Mucosa of rectum (tissue), 2 donors: ENCODE data around the gene CATSPERB.

Source experiments
- H3K27ac ChIP-seq, 2 donors: one replicate each; pipeline ENCODE4 v1.7.0; 2013; ENCODE audit warnings: inconsistent platforms in 2 of 2, low read depth in 2 of 2, low read length in 2 of 2
- H3K27me3 ChIP-seq, 2 donors: one replicate each; pipeline ENCODE4 v1.7.0; 2013; ENCODE audit warnings: low read length in 2 of 2; ENCODE audit not compliant: control insufficient read depth in 2 of 2, insufficient read depth in 2 of 2
- H3K36me3 ChIP-seq, 2 donors: one replicate each; pipeline ENCODE4 v1.7.0; 2013; ENCODE audit warnings: low read length in 2 of 2; ENCODE audit not compliant: control insufficient read depth in 2 of 2, insufficient read depth in 2 of 2
- H3K4me1 ChIP-seq, 2 donors: one replicate each; pipeline ENCODE4 v1.7.0; 2013; ENCODE audit warnings: low read length in 2 of 2, mild to moderate bottlenecking in 1 of 2; ENCODE audit not compliant: control insufficient read depth in 2 of 2, insufficient read depth in 2 of 2
- H3K4me3 ChIP-seq, 2 donors: one replicate each; pipeline ENCODE4 v1.7.0; 2013; ENCODE audit warnings: low read length in 2 of 2
- H3K9ac ChIP-seq, 2 donors: one replicate each; pipeline ENCODE4 v1.7.0; 2013; ENCODE audit warnings: low read length in 2 of 2, low read depth in 1 of 2, mild to moderate bottlenecking in 1 of 2
- H3K9me3 ChIP-seq, 2 donors: one replicate each; pipeline ENCODE4 v1.7.0; 2013; ENCODE audit warnings: low read length in 2 of 2; ENCODE audit not compliant: control insufficient read depth in 2 of 2
- donor health status: healthy.
- donor health status: Normal muscosa, but diverticular disease.

CATSPERB gene, protein sequence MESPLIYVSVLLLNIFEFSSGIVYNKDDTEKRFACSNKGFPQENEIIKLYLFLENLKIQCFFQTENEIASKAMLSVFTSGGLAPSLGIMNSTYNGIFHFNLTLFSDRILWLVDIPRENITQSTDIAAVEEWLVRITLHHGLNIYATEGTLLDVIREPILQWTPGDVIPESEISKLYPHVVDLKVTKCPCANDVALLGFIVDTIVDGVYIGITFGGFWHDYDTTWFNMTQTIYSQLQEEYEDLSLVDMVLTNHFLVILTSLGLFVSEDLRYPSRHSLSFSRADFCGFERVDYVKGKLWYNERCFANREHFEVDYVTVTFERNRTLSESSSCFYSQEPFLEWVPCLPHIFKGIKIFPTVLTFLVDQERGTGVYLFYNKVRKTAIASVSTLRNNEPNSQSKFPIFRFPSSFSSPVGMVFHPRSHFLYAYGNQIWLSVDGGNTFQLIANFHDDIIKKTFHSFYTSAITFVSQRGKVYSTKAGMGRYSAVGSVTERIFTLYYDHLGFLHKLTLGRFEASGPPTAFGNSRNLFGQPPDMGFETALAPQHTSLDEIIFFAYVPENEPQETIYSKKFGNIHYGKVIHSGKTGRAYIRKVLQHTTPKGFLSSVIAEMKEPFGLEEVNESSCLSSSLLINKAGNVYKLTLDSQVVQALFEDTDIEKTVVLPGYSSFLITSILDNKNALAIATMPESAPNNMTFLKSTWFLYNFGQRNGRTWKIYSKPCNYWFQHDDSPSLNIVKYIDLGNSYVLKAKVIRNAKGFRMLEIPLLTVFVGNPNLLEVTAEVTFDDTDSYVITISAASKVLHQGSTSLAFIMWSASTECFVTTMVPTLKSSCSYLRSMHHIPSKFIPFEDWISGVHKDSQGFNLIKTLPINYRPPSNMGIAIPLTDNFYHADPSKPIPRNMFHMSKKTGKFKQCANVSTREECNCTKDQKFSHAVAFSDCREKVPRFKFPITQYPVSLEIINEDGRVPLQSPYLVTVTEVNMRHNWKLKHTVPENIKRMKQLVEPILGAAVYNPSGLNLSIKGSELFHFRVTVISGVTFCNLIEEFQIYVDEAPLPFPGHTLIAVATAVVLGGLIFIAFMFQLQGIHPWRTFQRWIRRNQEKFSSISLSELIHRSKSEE

DNA sequence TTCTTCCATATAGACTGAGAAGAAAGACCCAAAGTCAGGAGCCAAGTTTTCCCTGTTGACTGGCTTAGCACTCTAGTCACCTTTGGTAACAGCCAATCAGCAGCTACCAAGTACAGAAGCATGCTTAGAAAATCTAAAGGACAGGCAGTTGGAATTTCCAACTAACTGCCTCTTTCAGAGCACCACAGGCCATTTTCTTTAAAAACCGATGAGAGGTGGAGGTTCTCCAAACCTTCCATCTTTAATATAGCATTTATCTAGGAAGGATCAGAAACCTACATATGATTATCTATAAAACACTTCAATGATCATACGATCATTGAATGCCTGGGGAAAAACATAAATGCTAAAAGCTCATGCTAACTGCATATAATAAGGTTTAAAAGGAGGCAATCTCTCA, at the start of gene CATSPERB:
Gene CATSPERB (minus strand): TSS at position 101 of the 400 bp plus-strand sequence. CDS start 2,607 bp downstream, outside the sequence.
- no peaks in the 10 kb centered on the region for H3K4me1 ChIP-seq
- no peak within 1 kb of the TSS for H3K9ac ChIP-seq
- no peak within 1 kb of the TSS for H3K4me3 ChIP-seq
- H3K27ac ChIP-seq = no peak within 1 kb of the TSS
- no peaks in the 10 kb centered on the region for H3K27me3 ChIP-seq
- no peaks in the 10 kb centered on the region for H3K36me3 ChIP-seq
- H3K9me3 ChIP-seq = no peaks in the 10 kb centered on the region

DNA sequence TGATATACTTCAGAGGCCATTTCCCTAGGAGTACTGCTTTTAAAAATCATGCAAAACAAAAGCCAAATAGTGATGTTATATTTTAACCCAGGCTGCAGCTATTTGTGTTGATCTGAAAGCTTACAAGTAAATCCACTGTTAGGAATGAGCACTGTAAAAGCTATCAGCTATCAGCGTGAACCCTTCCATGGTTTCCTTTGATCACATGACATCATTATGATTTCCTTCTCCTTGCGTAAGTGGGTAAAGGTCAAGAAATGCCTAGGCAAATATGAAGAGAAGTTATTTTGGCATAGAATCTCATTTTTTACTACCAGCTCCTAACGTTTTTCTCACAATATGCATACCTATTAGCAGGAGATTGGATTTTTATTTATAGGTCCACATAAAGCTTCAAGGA, 48.6 kb upstream of the CATSPERB start:
- Histone ChIP-seq H3K36me3 (peaks cover 6 to 12% of the 10 kb centered on the region in 2 donors), H3K4me3 (no peak overlapping the region), H3K9ac (no peak overlapping the region), H3K27me3 (no peaks in the 10 kb centered on the region), H3K9me3 (no peaks in the 10 kb centered on the region), H3K27ac (peak overlapping the region; percentile 44), H3K4me1 (peaks cover 4 to 7% of the 10 kb centered on the region in 2 donors)

DNA sequence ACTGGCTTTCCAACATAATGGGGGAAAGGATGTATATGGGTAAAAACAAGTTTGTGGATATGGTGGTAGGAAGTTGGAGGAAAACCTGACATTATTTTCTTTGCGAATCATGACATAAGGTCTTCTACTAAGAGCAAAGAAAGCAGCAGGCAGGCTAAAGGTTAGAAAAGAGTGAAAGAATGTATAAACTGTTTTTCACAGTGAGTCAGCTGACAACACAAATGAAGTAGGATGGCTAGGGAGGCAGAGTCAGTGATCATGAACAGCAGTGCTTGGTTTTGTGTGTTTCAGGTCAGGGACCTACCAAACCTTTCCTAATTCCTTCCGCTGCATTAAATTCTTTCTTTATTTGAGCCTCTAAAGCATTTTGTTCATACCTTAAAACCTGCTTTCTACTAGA, 46.3 kb upstream of the CATSPERB start:
- Histone ChIP-seq H3K27me3 (no peaks in the 10 kb centered on the region), H3K9me3 (no peaks in the 10 kb centered on the region), H3K4me3 (no peak overlapping the region), H3K27ac (no peak overlapping the region), H3K36me3 (peaks cover 3 to 6% of the 10 kb centered on the region in 2 donors), H3K4me1 (peaks cover 7 to 17% of the 10 kb centered on the region in 2 donors), H3K9ac (no peak overlapping the region)

- Histone ChIP-seq H3K9me3 (no peaks in the 10 kb centered on the region), H3K36me3 (peaks cover 0 to 3% of the 10 kb centered on the region in 2 donors), H3K27ac (peak overlapping the region in 1 of 2 donors; percentile 13), H3K27me3 (no peaks in the 10 kb centered on the region), H3K4me3 (no peak overlapping the region), H3K4me1 (peaks cover 3 to 11% of the 10 kb centered on the region in 2 donors), H3K9ac (no peak overlapping the region)
These were observed 42.5 kb upstream of the CATSPERB start for GRCh38 chr14:91774140-91775096.

DNA sequence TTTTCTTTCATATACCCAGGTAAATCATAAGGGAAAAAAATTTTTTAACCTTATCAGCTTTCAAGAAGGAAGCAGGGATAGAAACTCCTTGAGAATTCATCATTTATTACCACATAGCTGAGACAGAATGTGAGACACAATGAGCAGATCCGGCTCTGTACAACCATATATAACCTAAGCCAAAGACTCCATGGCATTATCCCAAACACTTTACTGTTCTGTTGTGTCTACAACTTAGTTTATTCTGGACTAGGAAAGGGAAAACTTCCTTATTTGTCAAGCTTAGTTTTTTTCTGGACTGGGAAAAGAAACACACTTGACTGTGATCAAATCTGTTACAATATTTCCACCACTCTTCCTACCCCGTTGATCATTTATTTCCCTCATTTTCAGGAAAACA, 38.3 kb upstream of the CATSPERB start:
- peaks cover 3 to 11% of the 10 kb centered on the region in 2 donors for H3K4me1 ChIP-seq
- no peak overlapping the region for H3K9ac ChIP-seq
- no peaks in the 10 kb centered on the region for H3K36me3 ChIP-seq
- H3K27ac ChIP-seq = no peak overlapping the region
- no peak overlapping the region for H3K4me3 ChIP-seq
- no peaks in the 10 kb centered on the region for H3K9me3 ChIP-seq
- no peaks in the 10 kb centered on the region for H3K27me3 ChIP-seq

- Histone ChIP-seq H3K9ac (peak overlapping the region in 1 of 2 donors; percentile 55), H3K36me3 (peaks cover 0 to 2% of the 10 kb centered on the region in 2 donors), H3K27ac (peak overlapping the region; percentile 78 to 93), H3K4me3 (no peak overlapping the region), H3K4me1 (peaks cover 6 to 42% of the 10 kb centered on the region in 2 donors), H3K9me3 (no peaks in the 10 kb centered on the region), H3K27me3 (no peaks in the 10 kb centered on the region)
These were observed 23.8 kb upstream of the CATSPERB start for GRCh38 chr14:91755570-91756295.

DNA sequence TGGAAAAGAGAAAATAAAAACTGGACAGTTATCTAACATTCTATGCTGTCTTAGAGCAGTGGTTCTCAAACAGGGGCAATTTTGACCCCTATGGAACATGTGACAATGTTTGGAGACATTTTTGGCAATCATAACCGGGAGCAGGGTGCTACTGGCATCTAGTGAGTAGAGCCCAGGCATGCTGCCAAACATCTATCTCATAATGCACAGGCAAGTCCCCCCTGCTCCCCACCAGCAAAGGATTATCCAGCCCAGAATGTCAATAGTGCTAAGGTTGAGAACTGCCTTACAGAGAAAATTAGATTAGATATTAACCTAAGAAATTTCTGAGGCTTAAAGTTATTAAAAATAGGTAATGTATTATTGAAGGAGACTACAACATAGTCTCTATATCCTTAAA, 22.9 kb upstream of the CATSPERB start:
- Histone ChIP-seq H3K4me1 (peaks cover 6 to 42% of the 10 kb centered on the region in 2 donors), H3K9me3 (no peaks in the 10 kb centered on the region), H3K27ac (peak overlapping the region; percentile 78 to 84), H3K9ac (no peak overlapping the region), H3K27me3 (no peaks in the 10 kb centered on the region), H3K36me3 (no peaks in the 10 kb centered on the region), H3K4me3 (no peak overlapping the region)

DNA sequence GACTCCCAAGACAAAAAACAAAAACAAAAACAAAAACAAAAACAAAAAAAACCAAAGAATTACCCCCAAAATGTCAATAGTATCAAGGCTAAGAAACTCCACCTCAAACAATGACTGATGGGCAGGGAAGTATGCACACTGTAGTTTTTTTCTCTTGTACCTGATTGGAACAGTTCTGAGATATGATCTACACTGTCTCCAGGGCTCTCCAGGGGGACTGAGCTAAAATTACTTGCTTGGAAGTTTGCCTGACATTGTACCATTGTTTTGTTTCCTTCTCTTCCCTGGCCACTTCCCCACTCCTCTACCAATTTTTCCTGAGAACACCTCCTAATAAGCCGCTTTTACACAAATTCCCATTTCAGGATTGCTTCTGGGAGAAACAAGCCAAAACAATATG, 22.3 kb upstream of the CATSPERB start:
- no peak overlapping the region for H3K4me3 ChIP-seq
- peaks cover 6 to 42% of the 10 kb centered on the region in 2 donors for H3K4me1 ChIP-seq
- H3K9ac ChIP-seq = no peak overlapping the region
- H3K27me3 ChIP-seq = no peaks in the 10 kb centered on the region
- H3K9me3 ChIP-seq = no peaks in the 10 kb centered on the region
- H3K27ac ChIP-seq = peak overlapping the region; percentile 78 to 84
- no peaks in the 10 kb centered on the region for H3K36me3 ChIP-seq
